Astrocyte of the spinal cord (primary cell): Measurements from ENCODE around the gene DERA.

Source experiments
- DNase-seq: peaks from one replicate; pipeline ENCODE4 v3.0.0; 2011; ENCODE audit warnings: low read depth, low spot score
- H3K4me3 ChIP-seq: 2 replicates; pipeline ENCODE4 v1.5.1; 2011; ENCODE audit warnings: low read depth, mild to moderate bottlenecking, low read length, moderate library complexity
- in situ Hi-C: cut with HindIII; loops from 2 replicates; pipeline ENCODE4 v1.10.0; 2017; ENCODE audit warnings: low sequenced_read_pairs
- TF ChIP-seq, protein P1 (sequence below): IDR thresholded peaks from 2 replicates; pipeline ENCODE4 v1.5.1; 2012; ENCODE audit warnings: low read depth, mild to moderate bottlenecking, low read length, inconsistent platforms

DERA gene

GRCh38 chr12:15928346-15928745 is 17.2 kb downstream of the DERA start:
- TF ChIP-seq, protein P1, sequence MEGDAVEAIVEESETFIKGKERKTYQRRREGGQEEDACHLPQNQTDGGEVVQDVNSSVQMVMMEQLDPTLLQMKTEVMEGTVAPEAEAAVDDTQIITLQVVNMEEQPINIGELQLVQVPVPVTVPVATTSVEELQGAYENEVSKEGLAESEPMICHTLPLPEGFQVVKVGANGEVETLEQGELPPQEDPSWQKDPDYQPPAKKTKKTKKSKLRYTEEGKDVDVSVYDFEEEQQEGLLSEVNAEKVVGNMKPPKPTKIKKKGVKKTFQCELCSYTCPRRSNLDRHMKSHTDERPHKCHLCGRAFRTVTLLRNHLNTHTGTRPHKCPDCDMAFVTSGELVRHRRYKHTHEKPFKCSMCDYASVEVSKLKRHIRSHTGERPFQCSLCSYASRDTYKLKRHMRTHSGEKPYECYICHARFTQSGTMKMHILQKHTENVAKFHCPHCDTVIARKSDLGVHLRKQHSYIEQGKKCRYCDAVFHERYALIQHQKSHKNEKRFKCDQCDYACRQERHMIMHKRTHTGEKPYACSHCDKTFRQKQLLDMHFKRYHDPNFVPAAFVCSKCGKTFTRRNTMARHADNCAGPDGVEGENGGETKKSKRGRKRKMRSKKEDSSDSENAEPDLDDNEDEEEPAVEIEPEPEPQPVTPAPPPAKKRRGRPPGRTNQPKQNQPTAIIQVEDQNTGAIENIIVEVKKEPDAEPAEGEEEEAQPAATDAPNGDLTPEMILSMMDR = no peak
- in situ Hi-C loops = no loop called here
- DNase-seq = peak; percentile 79
- H3K4me3 ChIP-seq = no peak overlapping the region

- no peak for DNase-seq
- TF ChIP-seq, protein P1 = no peak
- H3K4me3 ChIP-seq = no peak overlapping the region
- in situ Hi-C loops = no loop called here
These were observed 17.9 kb downstream of the DERA start for GRCh38 chr12:15928870-15929571.

DNA sequence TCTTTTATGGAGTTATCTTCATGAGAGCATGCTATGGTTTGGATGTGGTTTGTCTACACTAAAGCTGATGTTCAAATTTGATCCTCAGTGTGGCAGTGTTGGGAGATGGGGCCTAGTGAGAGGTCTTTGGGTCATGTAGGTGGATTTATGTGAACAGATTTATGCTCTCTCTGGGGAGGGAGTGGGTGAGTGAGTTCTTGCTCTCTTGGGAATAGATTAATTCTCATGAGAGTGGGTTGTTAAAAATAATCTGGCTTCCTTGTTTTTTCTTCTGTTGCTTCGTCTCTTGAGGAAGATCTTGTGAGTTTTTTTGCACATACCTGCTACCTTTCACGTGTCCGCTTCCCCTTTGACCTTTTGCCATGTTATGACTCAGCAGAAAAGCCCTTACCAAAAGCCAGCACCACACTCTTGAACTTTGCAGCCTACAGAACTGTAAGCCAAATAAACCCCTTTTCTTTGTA is 20.5 kb downstream of the DERA start:
- no peak overlapping the region for H3K4me3 ChIP-seq
- in situ Hi-C loops = no loop called here
- TF ChIP-seq, protein P1 = no peak
- DNase-seq = no peak

DNA sequence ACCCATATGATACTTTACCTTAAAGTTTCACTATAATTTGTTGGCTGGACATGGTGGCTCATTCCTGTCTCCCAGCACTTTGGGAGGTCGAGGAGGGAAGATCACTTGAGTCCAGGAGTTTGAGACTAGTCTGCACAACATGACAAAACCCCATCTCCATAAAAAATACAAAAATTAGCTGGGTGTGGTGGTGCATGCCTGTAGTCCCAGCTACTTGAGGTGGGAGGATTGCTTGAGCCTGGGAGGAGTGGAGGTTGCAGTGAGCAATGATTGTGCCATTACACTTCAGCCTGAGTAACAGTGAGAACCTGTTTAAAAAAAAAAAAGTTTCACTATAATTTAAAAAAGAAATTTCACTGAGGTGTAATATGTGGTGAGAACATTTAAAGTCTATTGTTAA is 21.2 kb downstream of the DERA start:
- TF ChIP-seq, protein P1 = no peak
- no peak for DNase-seq
- in situ Hi-C loops = no loop called here
- no peak overlapping the region for H3K4me3 ChIP-seq

GRCh38 chr12:15932971-15933370 is 21.8 kb downstream of the DERA start:
- DNase-seq = no peak
- in situ Hi-C loops = no loop called here
- TF ChIP-seq, protein P1 = no peak
- H3K4me3 ChIP-seq = no peak overlapping the region

DNA sequence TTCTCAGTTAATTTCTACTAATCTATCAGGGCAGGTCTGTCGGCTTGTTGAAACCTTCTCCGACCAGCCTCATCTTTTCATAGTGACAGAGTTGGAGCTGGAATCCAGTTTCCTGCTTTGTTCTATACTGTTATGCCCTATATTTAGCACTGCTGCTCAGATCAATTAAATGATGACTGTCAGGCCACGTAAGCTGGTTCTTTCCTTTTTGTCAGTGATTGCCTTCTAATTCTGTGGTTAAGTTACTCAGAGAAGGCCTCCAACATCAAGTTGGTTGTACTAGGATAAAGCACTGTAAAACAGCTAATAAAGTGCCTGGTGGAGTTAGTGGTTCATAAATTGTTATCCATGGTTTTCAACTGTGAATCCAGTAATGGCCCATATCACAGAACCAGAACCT is 22.6 kb downstream of the DERA start:
- H3K4me3 ChIP-seq = no peak overlapping the region
- in situ Hi-C loops = no loop called here
- TF ChIP-seq, protein P1 = no peak
- peak; percentile 57 for DNase-seq
